ENCODE data around the gene UNC13A. TPM values are rescaled to one million over a fixed set of nuclear protein-coding genes. Genes with fewer than 3 reads are reported as not detected.
"Not testable (repeated sequence)": the region's sequence is repeated elsewhere in the genome, so short reads cannot be mapped to it uniquely, and the experiment has no call there.

Gene UNC13A
- total RNA-seq, 4 donors from 2014 or later = 0.06 to 0.22 TPM; not detected in 2

DNA sequence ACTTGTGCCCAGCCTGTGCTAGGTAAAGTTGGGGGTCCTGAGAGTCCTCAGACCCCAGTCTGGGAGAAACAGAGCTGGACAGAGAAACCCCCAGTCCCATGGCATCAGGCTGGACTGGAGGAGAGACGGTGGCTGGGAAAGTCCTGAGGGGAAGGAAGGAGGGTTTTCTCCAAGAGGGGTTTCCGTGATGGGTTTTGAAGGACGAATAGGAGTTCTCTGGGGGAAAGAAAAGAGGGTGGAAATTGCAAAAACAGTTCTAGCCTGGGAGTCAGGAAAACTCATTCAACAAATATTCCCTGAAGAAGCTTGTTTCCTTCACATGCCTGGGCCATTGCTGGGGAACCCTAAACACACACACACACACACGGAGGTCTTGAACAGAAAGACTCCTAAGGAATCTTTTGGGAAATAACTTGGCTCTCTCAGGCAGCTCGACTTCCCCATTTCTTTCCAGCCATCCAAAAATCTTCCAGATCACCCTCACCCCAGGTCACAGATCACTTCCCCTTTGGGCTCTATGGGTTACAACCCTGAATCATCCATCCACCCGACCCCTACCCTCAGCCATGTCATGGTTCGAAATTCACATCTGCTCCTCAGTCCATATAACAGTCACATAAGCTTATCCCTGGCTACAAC lies 85.2 kb downstream of the UNC13A start:
- Histone ChIP-seq H3K36me3 (no peaks in the 10 kb centered on the region), H3K27me3 (peaks cover 0 to 86% (median 0%) of the 10 kb centered on the region in 4 donors), H3K27ac (no peak overlapping the region), H3K9me3 (no peaks in the 10 kb centered on the region), H3K4me1 (peaks cover 0 to 15% (median 11%) of the 10 kb centered on the region in 3 donors), H3K4me3 (no peak overlapping the region)
- WGBS, 2 donors = 68 to 70% methylated on average over 7 of the region's 7 CpGs
- no peak for TF ChIP-seq CTCF (IDR thresholded peaks at IDR 0.05)
- TF ChIP-seq POLR2A (IDR thresholded peaks at IDR 0.05) = no peak
- intact Hi-C loops (cut with DNase I) = no loop called here
- DNase-seq = no peak

- no peak for TF ChIP-seq CTCF (IDR thresholded peaks at IDR 0.05)
- TF ChIP-seq POLR2A (IDR thresholded peaks at IDR 0.05) = no peak
These were observed 85.9 kb downstream of the UNC13A start for GRCh38 chr19:17602217-17602616.

GRCh38 chr19:17601683-17602082 lies 86.5 kb downstream of the UNC13A start:
- Histone ChIP-seq H3K4me3 (no peak overlapping the region), H3K36me3 (no peaks in the 10 kb centered on the region), H3K27me3 (peaks cover 0 to 77% (median 0%) of the 10 kb centered on the region in 4 donors), H3K4me1 (peaks cover 0 to 14% (median 11%) of the 10 kb centered on the region in 3 donors), H3K27ac (no peak overlapping the region), H3K9me3 (no peaks in the 10 kb centered on the region)
- no peak for DNase-seq
- TF ChIP-seq POLR2A (IDR thresholded peaks at IDR 0.05) (no peak), CTCF (IDR thresholded peaks at IDR 0.05) (no peak)
- WGBS, 2 donors = 5 to 11% methylated on average over 3 to 9 of the region's 9 CpGs
- intact Hi-C loops (cut with DNase I) = no loop called here

More at GRCh38 chr19:17602217-17602616, 85.9 kb downstream of the UNC13A start:
- H3K4me3 ChIP-seq = no peak overlapping the region
- H3K27me3 ChIP-seq = peaks cover 0 to 82% (median 0%) of the 10 kb centered on the region in 4 donors
- intact Hi-C loops (cut with DNase I) = no loop called here
- no peaks in the 10 kb centered on the region for H3K36me3 ChIP-seq
- H3K9me3 ChIP-seq = no peaks in the 10 kb centered on the region
- WGBS, 2 donors = 41 to 55% methylated on average over 8 of the region's 8 CpGs
- no peak for DNase-seq
- peaks cover 0 to 15% (median 11%) of the 10 kb centered on the region in 3 donors for H3K4me1 ChIP-seq
- H3K27ac ChIP-seq = no peak overlapping the region

DNA sequence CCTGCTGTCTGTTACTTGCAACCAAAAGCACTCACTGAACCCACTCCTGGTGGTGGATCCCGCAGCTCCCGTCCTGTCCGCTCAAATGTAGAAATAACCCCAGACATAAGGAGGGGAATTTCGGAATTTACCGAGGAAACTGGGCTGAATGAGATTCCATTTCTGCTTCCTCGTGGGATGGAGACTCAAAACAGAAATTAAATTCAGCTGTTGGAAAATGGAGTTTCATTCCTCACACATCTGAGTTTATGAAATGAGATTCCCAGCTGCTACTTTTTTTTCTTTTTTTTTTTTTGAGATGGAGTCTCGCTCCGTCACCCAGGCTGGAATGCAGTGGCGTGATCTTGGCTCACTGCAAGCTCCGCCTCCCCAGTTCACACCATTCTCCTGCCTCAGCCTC lies 88.4 kb downstream of the UNC13A start:
- no peaks in the 10 kb centered on the region for H3K9me3 ChIP-seq
- intact Hi-C loops (cut with DNase I) = no loop called here
- no peak overlapping the region for H3K4me3 ChIP-seq
- DNase-seq = no peak
- no peaks in the 10 kb centered on the region for H3K36me3 ChIP-seq
- TF ChIP-seq CTCF (IDR thresholded peaks at IDR 0.05) = no peak
- TF ChIP-seq POLR2A (IDR thresholded peaks at IDR 0.05) = no peak
- peaks cover 0 to 64% (median 0%) of the 10 kb centered on the region in 4 donors for H3K27me3 ChIP-seq
- WGBS, 2 donors = 62 to 66% methylated on average over 9 to 10 of the region's 10 CpGs
- no peaks in the 10 kb centered on the region for H3K4me1 ChIP-seq
- no peak overlapping the region for H3K27ac ChIP-seq

GRCh38 chr19:17598953-17599352 lies 89.2 kb downstream of the UNC13A start:
- TF ChIP-seq POLR2A (IDR thresholded peaks at IDR 0.05) = no peak
- TF ChIP-seq CTCF (IDR thresholded peaks at IDR 0.05) = no peak
- DNase-seq = no peak
- intact Hi-C loops (cut with DNase I) = no loop called here
- no peak overlapping the region for H3K27ac ChIP-seq
- no peaks in the 10 kb centered on the region for H3K4me1 ChIP-seq
- no peaks in the 10 kb centered on the region for H3K9me3 ChIP-seq
- WGBS, 2 donors = 64 to 74% methylated on average over 9 of the region's 9 CpGs
- no peaks in the 10 kb centered on the region for H3K36me3 ChIP-seq
- H3K4me3 ChIP-seq = no peak overlapping the region
- H3K27me3 ChIP-seq = peaks cover 0 to 56% (median 0%) of the 10 kb centered on the region in 4 donors

GRCh38 chr19:17598063-17598462 lies 90.1 kb downstream of the UNC13A start:
- not testable (repeated sequence) for H3K4me3 ChIP-seq
- WGBS, 2 donors = 69 to 88% methylated on average over 2 to 8 of the region's 8 CpGs

DNA sequence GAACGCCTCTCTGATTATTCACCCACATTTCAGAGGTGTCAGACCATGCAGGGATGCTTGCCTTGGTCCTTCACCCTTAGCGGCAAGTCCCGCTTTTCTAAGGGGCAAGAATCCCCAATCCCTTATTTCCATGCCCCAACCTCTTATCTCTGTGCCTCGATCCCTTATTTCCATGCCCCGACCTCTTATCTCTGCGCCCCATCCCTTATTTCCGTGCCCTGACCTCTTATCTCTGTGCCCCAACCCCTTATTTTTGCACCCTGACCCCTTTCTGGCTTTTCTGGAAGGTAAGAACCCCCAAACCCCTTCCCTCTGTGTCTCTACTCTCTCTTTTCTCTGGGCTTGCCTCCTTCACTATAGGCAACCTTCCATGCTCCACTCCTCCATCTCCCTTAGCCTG lies 93.9 kb downstream of the UNC13A start:
- H3K4me3 ChIP-seq; H3K4me1 ChIP-seq; H3K27ac ChIP-seq; intact Hi-C loops (cut with DNase I); H3K9me3 ChIP-seq; H3K36me3 ChIP-seq; DNase-seq: not testable (repeated sequence)
- WGBS, 2 donors = 79 to 89% methylated on average over 7 of the region's 7 CpGs
- peaks cover 0 to 49% (median 0%) of the 10 kb centered on the region in 4 donors for H3K27me3 ChIP-seq

More at GRCh38 chr19:17598063-17598462, 90.1 kb downstream of the UNC13A start:
- H3K36me3 ChIP-seq; H3K4me1 ChIP-seq; H3K27ac ChIP-seq; H3K9me3 ChIP-seq; DNase-seq; intact Hi-C loops (cut with DNase I): not testable (repeated sequence)
- peaks cover 0 to 47% (median 0%) of the 10 kb centered on the region in 4 donors for H3K27me3 ChIP-seq
